ENCODE measurements around the gene GALNT2. TPM values are rescaled to one million over a fixed set of nuclear protein-coding genes. Genes with fewer than 3 reads are reported as not detected.

The GALNT2 gene
- total and polyA plus RNA-seq, 10 of the 15 experiments (the other 5 are each of a cell fraction or from before 2014, with no cell fraction given): 0.52 to 27.7 (median 16.3) TPM

- TF ChIP-seq EP300 (IDR thresholded peaks at IDR 0.05; ENCODE audit: borderline replicate concordance in 1 of 2, control insufficient read depth in 1 of 2, low read depth in 2 of 2, low read length in 2 of 2): no peak
- no peak for TF ChIP-seq DPF2 (IDR thresholded peaks at IDR 0.05)
- no peak for TF ChIP-seq ZNF622 (IDR thresholded peaks at IDR 0.05)
- no peak for TF ChIP-seq NFYA (IDR thresholded peaks at IDR 0.05; ENCODE audit: borderline replicate concordance, low read depth, low read length)
- no peak for TF ChIP-seq SUPT20H (IDR thresholded peaks at IDR 0.05; ENCODE audit: borderline replicate concordance, control insufficient read depth, low read depth, low read length)
- no peak for TF ChIP-seq NR2F1 (conservative IDR thresholded peaks at IDR 0.05)
- TF ChIP-seq ESRRA (IDR thresholded peaks at IDR 0.05; ENCODE audit: low read length): no peak
- no peak for TF ChIP-seq KLF5 (IDR thresholded peaks at IDR 0.05; ENCODE audit: partially characterized antibody)
- no peak for TF ChIP-seq USF2 (IDR thresholded peaks at IDR 0.05; ENCODE audit: borderline replicate concordance, low read depth, low read length)
- no peak for TF ChIP-seq ZBTB4 (CRISPR knock-in tag; IDR thresholded peaks at IDR 0.05)
- no peak for TF ChIP-seq PAX5 (IDR thresholded peaks at IDR 0.05; ENCODE audit: borderline replicate concordance, low read depth, low read length)
- no peak for TF ChIP-seq TAF1 (IDR thresholded peaks at IDR 0.05; ENCODE audit: borderline replicate concordance, low read depth, low read length)
- TF ChIP-seq NRF1 (conservative IDR thresholded peaks at IDR 0.05; ENCODE audit: low read depth, low read length): no peak
- TF ChIP-seq CHD4 (IDR thresholded peaks at IDR 0.05): no peak
- no peak for TF ChIP-seq SRF (IDR thresholded peaks at IDR 0.05; ENCODE audit: low read depth in 2 of 2, low read length in 2 of 2)
- no peak for TF ChIP-seq EED (IDR thresholded peaks at IDR 0.05; ENCODE audit: low read depth)
- TF ChIP-seq RAD21 (IDR thresholded peaks at IDR 0.05; ENCODE audit: insufficient read depth, low read depth, low read length): no peak
- TF ChIP-seq RBBP5 (conservative IDR thresholded peaks at IDR 0.05): no peak
- no peak for TF ChIP-seq GATAD2B (conservative IDR thresholded peaks at IDR 0.05; ENCODE audit: low read depth)
- no peak for TF ChIP-seq MAX (IDR thresholded peaks at IDR 0.05; ENCODE audit: low read depth, low read length)
- no peak for FAIRE-seq
- Histone ChIP-seq H2AFZ (ENCODE audit: control insufficient read depth, low read depth, low read length) (no peak overlapping the region), H3K9ac (ENCODE audit: control insufficient read depth, insufficient read depth, low read length) (no peak overlapping the region), H3K27ac (ENCODE audit: control insufficient read depth, insufficient read depth) (no peak overlapping the region), H3K79me2 (ENCODE audit: control insufficient read depth, insufficient read depth, low read length) (no peaks in the 10 kb centered on the region), H3K27me3 (replicated peaks in 1 of 2; ENCODE audit: control insufficient read depth in 2 of 2, insufficient read depth in 2 of 2, low read length in 1 of 2) (no peaks in the 10 kb centered on the region), H3K36me3 (ENCODE audit: control insufficient read depth in 2 of 2, insufficient read depth in 2 of 2, low read length in 1 of 2) (peaks cover 6 to 16% of the 10 kb centered on the region in 2 experiments), H4K20me1 (ENCODE audit: control insufficient read depth, insufficient read depth) (no peaks in the 10 kb centered on the region), H3K4me1 (ENCODE audit: control insufficient read depth, insufficient read depth, low read length) (peaks cover 4% of the 10 kb centered on the region; the same call in 1 of the 2 replicates), H3K9me3 (replicated peaks; ENCODE audit: control insufficient read depth, insufficient read depth, low read length) (no peaks in the 10 kb centered on the region), H3K4me2 (ENCODE audit: control insufficient read depth, insufficient read depth) (no peak overlapping the region), H3K4me3 (no peak overlapping the region)
- ChIA-PET POLR2A (no interaction called here), CTCF (no interaction called here), RAD21 (ENCODE audit: unreplicated experiment) (no interaction called here), SMC1A (ENCODE audit: uncharacterized antibody, unreplicated experiment) (no interaction called here)
- no peak for ATAC-seq
- 89% methylated on average over 8 of the region's 8 CpGs for WGBS (ENCODE audit: insufficient coverage, insufficient replicate concordance, low lambda C conversion rate, missing lambda C conversion rate)
- intact Hi-C loops (cut with micrococcal nuclease; ENCODE audit: unreplicated experiment) (no loop called here), in situ Hi-C loops (cut with MboI) (no loop called here)
- no TSS peak for BruUV-seq (replicated peaks)
- DNase-seq (ENCODE audit: low read depth, low spot score): no peak
Observed at GRCh38 chr1:230248016-230248888, 181.2 kb downstream of the GALNT2 start.
